HCT116 (cell line): Measurements from ENCODE around the gene IGFL4. TPM values are rescaled to one million over a fixed set of nuclear protein-coding genes. Genes with fewer than 3 reads are reported as not detected.

Source experiments
- ATAC-seq: fragments of 200-7000 bp; cut with Tn5 transposase; 2 replicates; pipeline ENCODE4 v1.9.1; 2020; ENCODE audit warnings: mild to moderate bottlenecking, moderate library complexity
- BruUV-seq: library from RNA; stranded (reverse); fragments of 400-500 nt; replicated peaks from 2 replicates; lab custom pipeline; 2021; lab: Mats Ljungman, UMichigan
- CTCF ChIA-PET: fragments of 300-600 bp; sonication (Branson Sonifier 250); formaldehyde crosslinking; loops from one replicate; lab custom pipeline; 2021; ENCODE audit warnings: antibody characterized with exemption; lab: Charles Lee
- POLR2A ChIA-PET: fragments of 300-600, 350-600 bp; sonication (Branson Sonifier 250); formaldehyde crosslinking; loops from one replicate; lab custom pipeline; 2021; ENCODE audit warnings: antibody characterized with exemption; lab: Charles Lee
- RAD21 ChIA-PET, 2 experiments: fragments of 300-600 bp; sonication (Branson Sonifier 250); formaldehyde crosslinking; loops; one replicate each; lab custom pipeline; 2023; ENCODE audit warnings: low total read pairs in 2 of 2; ENCODE audit not compliant: uncharacterized antibody in 2 of 2, unreplicated experiment in 2 of 2, low non-redundant PET in 1 of 2; lab: Charles Lee
- DNase-seq: peaks from one replicate; pipeline ENCODE4 v3.0.0-alpha.2; 2010; ENCODE audit warnings: low read depth, low spot score
- H2AFZ ChIP-seq: fragments of 200-600 bp; shearing (Covaris generic), sonication (generic); 2 replicates; pipeline ENCODE4 v1.6.1; 2017; ENCODE audit warnings: low read depth, mixed run types, mixed read lengths, antibody characterized with exemption, low read length; ENCODE audit not compliant: poor library complexity, severe bottlenecking
- H3K27ac ChIP-seq: 2 replicates; pipeline ENCODE4 v1.5.1; 2012; ENCODE audit warnings: low read depth, low read length
- H3K27me3 ChIP-seq: fragments of 200-600 bp; sonication (generic); 2 replicates; pipeline ENCODE4 v1.6.1; 2016; ENCODE audit warnings: mixed run types, low read length, mixed read lengths; ENCODE audit not compliant: insufficient read depth
- H3K36me3 ChIP-seq, 2 experiments: fragments of 200-500 bp in 1 of 2; fragments of 200-600 bp in 1 of 2; sonication (Bioruptor generic) in 1 of 2; sonication (generic) in 1 of 2; 2 replicates each; pipeline versions ENCODE4 v1.5.1 to v1.6.1; 2014 to 2016; ENCODE audit warnings: low read length in 2 of 2, inconsistent platforms in 1 of 2, mixed read lengths in 1 of 2, mixed run types in 1 of 2; ENCODE audit not compliant: insufficient read depth in 2 of 2, control insufficient read depth in 1 of 2
- H3K4me1 ChIP-seq, 2 experiments: fragments of 200-600 bp in 1 of 2; sonication (generic) in 1 of 2; 2 replicates each; pipeline versions ENCODE4 v1.5.1 to v1.6.1; 2012 to 2017; ENCODE audit warnings: low read length in 2 of 2, inconsistent platforms in 1 of 2, mild to moderate bottlenecking in 1 of 2, mixed read lengths in 1 of 2, mixed run types in 1 of 2, moderate library complexity in 1 of 2; ENCODE audit not compliant: insufficient read depth in 2 of 2, control insufficient read depth in 1 of 2
- H3K4me2 ChIP-seq: fragments of 200-600 bp; sonication (generic); 2 replicates; pipeline ENCODE4 v1.6.1; 2017; ENCODE audit warnings: mixed run types, low read length, mixed read lengths
- H3K4me3 ChIP-seq, 2 experiments: fragments of 200-600 bp in 1 of 2; sonication (generic) in 1 of 2; replicated peaks in 1 of 2; 2 replicates each; pipeline ENCODE4 v1.5.1; 2011 to 2016; ENCODE audit warnings: low read length in 2 of 2, control low read depth in 1 of 2, low read depth in 1 of 2, mild to moderate bottlenecking in 1 of 2, mixed read lengths in 1 of 2, mixed run types in 1 of 2
- H3K79me2 ChIP-seq: fragments of 200-600 bp; sonication (generic); 2 replicates; pipeline ENCODE4 v1.6.1; 2017; ENCODE audit warnings: mild to moderate bottlenecking, mixed run types, low read length, moderate library complexity, mixed read lengths; ENCODE audit not compliant: insufficient read depth
- H3K9ac ChIP-seq: fragments of 200-600 bp; sonication (generic); 2 replicates; pipeline ENCODE4 v1.6.1; 2016; ENCODE audit warnings: low read length, mixed read lengths
- H3K9me2 ChIP-seq: fragments of 200-600 bp; sonication (generic), shearing (Covaris generic); 2 replicates; pipeline ENCODE4 v1.6.1; 2017; ENCODE audit warnings: mixed run types, mild to moderate bottlenecking, moderate library complexity; ENCODE audit not compliant: insufficient read depth
- H3K9me3 ChIP-seq, 2 experiments: fragments of 200-500 bp in 1 of 2; fragments of 200-600 bp in 1 of 2; sonication (Bioruptor generic) in 1 of 2; sonication (generic) in 1 of 2; 2 replicates each; pipeline ENCODE4 v1.6.1; 2014 to 2017; ENCODE audit warnings: low read length in 2 of 2, mixed read lengths in 2 of 2, inconsistent platforms in 1 of 2, low read depth in 1 of 2, mild to moderate bottlenecking in 1 of 2, mixed run types in 1 of 2, moderate library complexity in 1 of 2; ENCODE audit not compliant: control insufficient read depth in 1 of 2, insufficient read depth in 1 of 2
- H4K20me1 ChIP-seq: fragments of 200-600 bp; sonication (generic), shearing (Covaris generic); 2 replicates; pipeline ENCODE4 v1.6.1; 2017; ENCODE audit warnings: mixed run types, mild to moderate bottlenecking, moderate library complexity; ENCODE audit not compliant: insufficient read depth
- CEBPB ChIP-seq: IDR thresholded peaks from 2 replicates; pipeline ENCODE4 v1.6.1; 2012; ENCODE audit warnings: low read depth
- CTCF ChIP-seq, 3 experiments: fragments of 200-600 bp in 1 of 3; sonication (generic) in 1 of 3; IDR thresholded peaks in 2 of 3; conservative IDR thresholded peaks in 1 of 3; 2 replicates each; pipeline ENCODE4 v1.5.1; 2012 to 2017; ENCODE audit warnings: low read depth in 2 of 3, low read length in 2 of 3, antibody characterized with exemption in 1 of 3, borderline replicate concordance in 1 of 3, control low read depth in 1 of 3, mild to moderate bottlenecking in 1 of 3, mixed read lengths in 1 of 3, mixed run types in 1 of 3, moderate library complexity in 1 of 3; ENCODE audit not compliant: insufficient read depth in 1 of 3
- EGR1 ChIP-seq: IDR thresholded peaks from 2 replicates; pipeline ENCODE4 v1.6.1; 2012; ENCODE audit warnings: low read depth
- EZH2 ChIP-seq: fragments of 200-600 bp; sonication (generic); IDR thresholded peaks from 2 replicates; pipeline ENCODE4 v1.6.1; 2017; ENCODE audit warnings: antibody characterized with exemption, mixed run types
- EZH2phosphoT487 ChIP-seq: fragments of 200-600 bp; IDR thresholded peaks from 2 replicates; pipeline ENCODE4 v1.6.1; 2018; ENCODE audit warnings: antibody characterized with exemption, borderline replicate concordance
- FOSL1 ChIP-seq: IDR thresholded peaks from 2 replicates; pipeline ENCODE4 v1.6.1; 2012; ENCODE audit warnings: low read depth
- JUND ChIP-seq: IDR thresholded peaks from 2 replicates; pipeline ENCODE4 v1.6.1; 2012
- POLR2AphosphoS5 ChIP-seq: IDR thresholded peaks from 2 replicates; pipeline ENCODE4 v1.6.1; 2011; ENCODE audit warnings: mild to moderate bottlenecking, low read depth, low read length, moderate library complexity
- RAD21 ChIP-seq: IDR thresholded peaks from 2 replicates; pipeline ENCODE4 v1.6.1; 2012; ENCODE audit warnings: low read depth, mild to moderate bottlenecking
- SRF ChIP-seq: IDR thresholded peaks from 2 replicates; pipeline ENCODE4 v1.6.1; 2012; ENCODE audit warnings: low read depth
- TCF7L2 ChIP-seq: IDR thresholded peaks from 2 replicates; pipeline ENCODE4 v1.7.0; 2011; ENCODE audit warnings: borderline replicate concordance, inconsistent platforms; ENCODE audit not compliant: insufficient read depth, insufficient read length; ENCODE audit errors: extremely low read depth
- YY1 ChIP-seq: IDR thresholded peaks from 2 replicates; pipeline ENCODE4 v1.6.1; 2011; ENCODE audit warnings: low read length, low read depth, moderate library complexity, mild to moderate bottlenecking; ENCODE audit not compliant: insufficient replicate concordance; ENCODE audit errors: extremely low read depth
- ZFX ChIP-seq: fragments of 450-650 bp; IDR thresholded peaks from 2 replicates; pipeline ENCODE4 v1.6.1; 2017
- ZNF274 ChIP-seq: fragments of 200-500 bp; sonication (Bioruptor generic); IDR thresholded peaks from 2 replicates; pipeline ENCODE4 v1.6.1; 2014; ENCODE audit warnings: mild to moderate bottlenecking, low read depth, low read length, inconsistent platforms
- intact Hi-C: fragments of 100-400 bp; cut with micrococcal nuclease; formaldehyde crosslinking; loops from 2 replicates; pipeline ENCODE4 v1.10.0; 2022
- total RNA-seq: library from RNA; stranded (reverse); gene quantifications from one replicate; pipeline ENCODE4 v1.2.1, GENCODE V29; 2021; ENCODE audit not compliant: unreplicated experiment
- TF ChIP-seq, protein P1 (sequence below): IDR thresholded peaks from 2 replicates; pipeline ENCODE4 v1.6.1; 2012

IGFL4 gene
- total RNA-seq, 1 experiment from 2014 or later = not detected

DNA sequence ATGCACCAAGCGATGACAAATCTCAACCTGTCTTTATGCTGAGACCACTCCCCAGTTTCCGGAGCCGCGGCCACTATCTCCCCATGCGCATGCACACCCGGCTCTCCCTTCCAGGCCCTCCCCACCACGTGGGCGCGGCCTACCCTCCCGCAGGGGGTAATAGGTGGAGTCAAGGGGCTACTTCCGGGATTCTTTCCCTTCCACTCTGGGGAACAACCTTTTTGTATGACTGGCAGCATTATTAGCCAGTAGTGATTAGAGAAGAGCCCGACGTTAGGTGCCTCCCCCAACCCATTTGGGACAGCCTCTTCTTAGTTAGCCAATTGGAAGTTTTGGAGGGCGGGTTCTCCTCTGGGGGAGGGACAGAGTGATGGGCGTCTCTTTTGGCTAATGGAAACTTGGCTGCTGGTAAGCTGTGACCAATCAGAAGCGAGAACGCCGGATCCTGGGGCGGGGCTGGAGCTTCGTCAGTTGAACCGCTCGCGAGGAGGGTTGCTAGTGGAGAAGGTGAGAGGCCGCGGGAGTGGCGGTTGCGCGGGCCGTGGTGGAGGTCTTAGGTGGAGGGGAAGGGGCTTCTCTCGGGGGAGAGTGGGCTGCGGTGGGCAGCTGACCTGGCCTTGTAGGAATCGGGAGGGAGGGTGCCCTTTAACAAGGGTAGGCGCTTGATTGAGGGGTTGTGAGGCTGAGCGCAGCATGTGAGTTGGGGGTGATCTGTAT, 45.6 kb downstream of the IGFL4 start, which contains the start of gene CCDC61 (continued):
- TF ChIP-seq CTCF (IDR thresholded peaks at IDR 0.05 in 2 of 3, conservative IDR thresholded peaks at IDR 0.05 in 1 of 3; ENCODE audit: borderline replicate concordance in 1 of 3, insufficient read depth in 1 of 3, low read depth in 2 of 3, low read length in 2 of 3) = no peak
- TF ChIP-seq CEBPB = no peak
- no peak for TF ChIP-seq EZH2

DNA sequence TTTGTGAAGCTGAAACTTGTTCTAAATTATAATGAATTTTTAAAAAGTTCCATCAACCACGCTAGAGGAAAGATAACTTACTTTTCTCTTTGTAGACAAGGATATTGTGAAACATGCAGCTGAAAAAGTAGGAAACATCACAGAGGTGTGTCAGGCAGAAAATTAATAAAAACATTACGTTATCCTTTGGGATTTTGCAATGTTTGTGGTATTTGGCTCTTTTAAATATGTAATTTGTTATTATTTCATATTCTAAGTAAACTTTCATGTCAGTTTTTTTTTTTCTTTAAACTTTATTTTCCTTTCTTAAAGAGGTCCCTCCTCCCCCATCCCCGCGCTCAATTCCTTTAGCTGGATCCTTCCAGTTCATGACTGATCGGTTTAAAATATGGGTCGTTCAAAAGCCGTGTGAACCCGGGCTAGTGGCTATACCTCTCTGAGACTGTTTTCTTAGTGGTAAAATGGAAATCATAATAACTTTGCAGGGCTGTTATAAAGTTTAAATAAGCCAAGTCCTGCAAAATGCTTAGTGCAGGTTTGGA, 46.3 kb downstream of the IGFL4 start:
- no peaks in the 10 kb centered on the region for H3K27me3 ChIP-seq
- TSS peak; percentile 66 for BruUV-seq
- DNase-seq = no peak
- H3K27ac ChIP-seq = no peak overlapping the region
- H3K79me2 ChIP-seq = peaks cover 16% of the 10 kb centered on the region; the same call in 1 of the 2 replicates
- intact Hi-C loops = no loop called here
- H3K4me2 ChIP-seq = peak overlapping the region; percentile 73
- H3K36me3 ChIP-seq = no peaks in the 10 kb centered on the region
- POLR2A ChIA-PET = interaction anchor here (0.8 to 1.4 kb wide), 7 partner anchors 10 to 178 kb away, joined by 3 to 6 read pairs (median 5); partner anchors contain the start of genes IRF2BP1 and SYMPK
- peaks cover 5 to 11% of the 10 kb centered on the region in 2 experiments; a peak in 3 of 4 replicates for H3K4me1 ChIP-seq
- H3K9ac ChIP-seq = peak overlapping the region; percentile 34
- ATAC-seq = peak; percentile 32
- TF ChIP-seq YY1 = no peak
- TF ChIP-seq, protein P1, sequence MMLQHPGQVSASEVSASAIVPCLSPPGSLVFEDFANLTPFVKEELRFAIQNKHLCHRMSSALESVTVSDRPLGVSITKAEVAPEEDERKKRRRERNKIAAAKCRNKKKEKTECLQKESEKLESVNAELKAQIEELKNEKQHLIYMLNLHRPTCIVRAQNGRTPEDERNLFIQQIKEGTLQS = no peak
- no peak for TF ChIP-seq EGR1
- no peak for TF ChIP-seq POLR2AphosphoS5
- TF ChIP-seq FOSL1 = no peak
- TF ChIP-seq JUND = no peak
- TF ChIP-seq CEBPB = no peak
- TF ChIP-seq TCF7L2 = no peak
- no peak for TF ChIP-seq SRF
- no peak for TF ChIP-seq EZH2phosphoT487
- no peak for TF ChIP-seq RAD21
- no peak for TF ChIP-seq ZNF274
- no peak for TF ChIP-seq ZFX
- TF ChIP-seq, all 23 proteins: peak for 0
- peak overlapping the region; percentile 27 for H2AFZ ChIP-seq
- no peaks in the 10 kb centered on the region for H3K9me3 ChIP-seq
- H4K20me1 ChIP-seq = no peaks in the 10 kb centered on the region
- H3K4me3 ChIP-seq = peak overlapping the region; percentile 55 to 60
- ChIA-PET CTCF (interaction anchor here (1.0 to 2.5 kb wide), 4 partner anchors 15 to 84 kb away, joined by 3 to 8 read pairs (median 5); no protein-coding TSS in a partner anchor), RAD21 (interaction anchor here (0.6 to 1.5 kb wide), 3 partner anchors 58 to 278 kb away, joined by 3 to 4 read pairs (median 4); partner anchors contain the start of gene MYPOP (in 1 of the 2))
- no peaks in the 10 kb centered on the region for H3K9me2 ChIP-seq
